ENCODE results near the gene NDUFB6. TPM values are rescaled to one million over a fixed set of nuclear protein-coding genes. Genes with fewer than 3 reads are reported as not detected.

The NDUFB6 gene
- total and polyA plus RNA-seq, 2 of the 4 experiments (the other 2 are of a cell fraction) = 24.2 to 51.0 TPM

- Histone ChIP-seq H3K4me3 (ENCODE audit: insufficient read depth, low read depth, low read length) (no peak overlapping the region), H3K14ac (replicated peaks; ENCODE audit: low read depth, low read length) (no peak overlapping the region), H3K4me1 (ENCODE audit: control insufficient read depth, insufficient read depth, low read length) (no peaks in the 10 kb centered on the region), H3K27me3 (ENCODE audit: control insufficient read depth, insufficient read depth, low read length) (no peaks in the 10 kb centered on the region), H3K36me3 (ENCODE audit: control insufficient read depth, insufficient read depth, low read length) (peaks cover 3% of the 10 kb centered on the region; the same call in 1 of the 2 replicates), H2BK120ac (ENCODE audit: low read depth, low read length) (no peak overlapping the region), H2AK5ac (ENCODE audit: low read depth, low read length) (no peak overlapping the region), H3K9me1 (ENCODE audit: insufficient read depth, low read length) (no peaks in the 10 kb centered on the region), H3K9me3 (ENCODE audit: control insufficient read depth, insufficient read depth, low read length) (no peaks in the 10 kb centered on the region), H4K5ac (ENCODE audit: low read depth, low read length) (no peak overlapping the region), H3K79me1 (ENCODE audit: low read depth in 1 of 2, low read length in 2 of 2) (peaks cover 14 to 17% of the 10 kb centered on the region in 2 experiments), H3K27ac (ENCODE audit: insufficient read depth, low read length) (no peak overlapping the region), H3K56ac (ENCODE audit: extremely low read depth, insufficient read depth, low read length) (no peak overlapping the region), H2AFZ (replicated peaks; ENCODE audit: low read length, poor library complexity) (no peak overlapping the region), H3K18ac (ENCODE audit: low read depth, low read length) (no peak overlapping the region), H4K20me1 (ENCODE audit: insufficient read depth, low read length) (no peaks in the 10 kb centered on the region; the same call in 1 of the 2 replicates), H2BK15ac (ENCODE audit: low read depth, low read length) (no peak overlapping the region), H4K8ac (ENCODE audit: low read depth in 2 of 2, low read length in 2 of 2) (no peak overlapping the region), H3K9ac (ENCODE audit: low read depth, low read length) (no peak overlapping the region), H2AK9ac (replicated peaks; ENCODE audit: low read depth, low read length, poor library complexity) (no peak overlapping the region), H3K4me2 (ENCODE audit: low read depth, low read length) (no peak overlapping the region), H2BK5ac (ENCODE audit: low read depth, low read length, poor library complexity, severe bottlenecking) (no peak overlapping the region), H3K23ac (ENCODE audit: low read depth, low read length) (no peak overlapping the region), H4K91ac (ENCODE audit: insufficient read depth, low read depth, low read length) (no peak overlapping the region), H2BK20ac (ENCODE audit: low read depth, low read length) (no peak overlapping the region), H3K4ac (ENCODE audit: low read depth, low read length) (no peak overlapping the region)
- ChIA-PET POLR2A (ENCODE audit: unreplicated experiment) (no interaction called here), CTCF (interaction anchor here (0.6 to 1.1 kb wide), 3 partner anchors 76 to 1922 kb away, joined by 3 to 6 read pairs (median 4); no protein-coding TSS in a partner anchor)
- no CpG with 5 or more reads among the region's 1 CpG for WGBS, 2 experiments (ENCODE audit: extremely low coverage in 2 of 2, insufficient read length in 1 of 2)
- no peak for TF ChIP-seq RFX5 (IDR thresholded peaks at IDR 0.05; ENCODE audit: low read depth, low read length)
- BruUV-seq (replicated peaks) = no TSS peak
- intact Hi-C loops (cut with micrococcal nuclease) (no loop called here), in situ Hi-C loops (cut with MboI; ENCODE audit: low sequenced_read_pairs) (no loop called here), dilution Hi-C loops (cut with HindIII; ENCODE audit: low sequenced_read_pairs, unreplicated experiment) (no loop called here)
- DNase-seq = no peak
- ATAC-seq (ENCODE audit: low read depth) = no peak
Measured at GRCh38 chr9:32508728-32509127, 64.2 kb downstream of the NDUFB6 start.

Measured in IMR-90 (cell line).